Measurements from ENCODE around the gene TECR. TPM values are rescaled to one million over a fixed set of nuclear protein-coding genes. Genes with fewer than 3 reads are reported as not detected.

TECR gene
- total and polyA plus RNA-seq, 2 of the 13 experiments (the other 11 are each of a cell fraction or from before 2014, with no cell fraction given) = 54.9 to 121 TPM

GRCh38 chr19:14517840-14518505 is 11.4 kb upstream of the TECR start, which contains the start of gene DNAJB1 (continued):
- no peak for TF ChIP-seq RERE (CRISPR knock-in tag; IDR thresholded peaks at IDR 0.05; ENCODE audit: low read depth)
- peak; percentile 19; the same call in 1 of the 2 replicates for TF ChIP-seq ZNF7 (CRISPR knock-in tag; IDR thresholded peaks at IDR 0.05)
- TF ChIP-seq ZBTB21 (CRISPR knock-in tag; IDR thresholded peaks at IDR 0.05) = no peak
- TF ChIP-seq GATA4 (IDR thresholded peaks at IDR 0.05; ENCODE audit: borderline replicate concordance, low read depth) = peak; percentile 82
- no peak for TF ChIP-seq ZC3H4 (CRISPR knock-in tag; IDR thresholded peaks at IDR 0.05; ENCODE audit: borderline replicate concordance)
- peak; percentile 24; the same call in 1 of the 2 replicates for TF ChIP-seq HNF4A (CRISPR knock-in tag; IDR thresholded peaks at IDR 0.05)
- TF ChIP-seq PHF21A (CRISPR knock-in tag; IDR thresholded peaks at IDR 0.05) = no peak
- TF ChIP-seq ZNF766 (CRISPR knock-in tag; IDR thresholded peaks at IDR 0.05; ENCODE audit: borderline replicate concordance) = peak; percentile 60; the same call in 1 of the 2 replicates
- TF ChIP-seq TBX3 (IDR thresholded peaks at IDR 0.05; ENCODE audit: borderline replicate concordance) = no peak
- TF ChIP-seq SRSF1 (optimal IDR thresholded peaks at IDR 0.05; ENCODE audit: low read depth, low read length) = peak; percentile 66
- TF ChIP-seq, protein P1, sequence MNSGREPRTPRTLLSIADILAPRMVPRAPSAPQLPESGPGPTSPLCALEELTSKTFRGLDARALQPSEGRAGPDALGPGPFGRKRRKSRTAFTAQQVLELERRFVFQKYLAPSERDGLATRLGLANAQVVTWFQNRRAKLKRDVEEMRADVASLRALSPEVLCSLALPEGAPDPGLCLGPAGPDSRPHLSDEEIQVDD (CRISPR knock-in tag; IDR thresholded peaks at IDR 0.05; ENCODE audit: borderline replicate concordance) = 0 out of 2 replicates have a peak, but pooled peaks have one; percentile 24
- TF ChIP-seq BATF2 (CRISPR knock-in tag; IDR thresholded peaks at IDR 0.05) = no peak
- TF ChIP-seq, protein P2, sequence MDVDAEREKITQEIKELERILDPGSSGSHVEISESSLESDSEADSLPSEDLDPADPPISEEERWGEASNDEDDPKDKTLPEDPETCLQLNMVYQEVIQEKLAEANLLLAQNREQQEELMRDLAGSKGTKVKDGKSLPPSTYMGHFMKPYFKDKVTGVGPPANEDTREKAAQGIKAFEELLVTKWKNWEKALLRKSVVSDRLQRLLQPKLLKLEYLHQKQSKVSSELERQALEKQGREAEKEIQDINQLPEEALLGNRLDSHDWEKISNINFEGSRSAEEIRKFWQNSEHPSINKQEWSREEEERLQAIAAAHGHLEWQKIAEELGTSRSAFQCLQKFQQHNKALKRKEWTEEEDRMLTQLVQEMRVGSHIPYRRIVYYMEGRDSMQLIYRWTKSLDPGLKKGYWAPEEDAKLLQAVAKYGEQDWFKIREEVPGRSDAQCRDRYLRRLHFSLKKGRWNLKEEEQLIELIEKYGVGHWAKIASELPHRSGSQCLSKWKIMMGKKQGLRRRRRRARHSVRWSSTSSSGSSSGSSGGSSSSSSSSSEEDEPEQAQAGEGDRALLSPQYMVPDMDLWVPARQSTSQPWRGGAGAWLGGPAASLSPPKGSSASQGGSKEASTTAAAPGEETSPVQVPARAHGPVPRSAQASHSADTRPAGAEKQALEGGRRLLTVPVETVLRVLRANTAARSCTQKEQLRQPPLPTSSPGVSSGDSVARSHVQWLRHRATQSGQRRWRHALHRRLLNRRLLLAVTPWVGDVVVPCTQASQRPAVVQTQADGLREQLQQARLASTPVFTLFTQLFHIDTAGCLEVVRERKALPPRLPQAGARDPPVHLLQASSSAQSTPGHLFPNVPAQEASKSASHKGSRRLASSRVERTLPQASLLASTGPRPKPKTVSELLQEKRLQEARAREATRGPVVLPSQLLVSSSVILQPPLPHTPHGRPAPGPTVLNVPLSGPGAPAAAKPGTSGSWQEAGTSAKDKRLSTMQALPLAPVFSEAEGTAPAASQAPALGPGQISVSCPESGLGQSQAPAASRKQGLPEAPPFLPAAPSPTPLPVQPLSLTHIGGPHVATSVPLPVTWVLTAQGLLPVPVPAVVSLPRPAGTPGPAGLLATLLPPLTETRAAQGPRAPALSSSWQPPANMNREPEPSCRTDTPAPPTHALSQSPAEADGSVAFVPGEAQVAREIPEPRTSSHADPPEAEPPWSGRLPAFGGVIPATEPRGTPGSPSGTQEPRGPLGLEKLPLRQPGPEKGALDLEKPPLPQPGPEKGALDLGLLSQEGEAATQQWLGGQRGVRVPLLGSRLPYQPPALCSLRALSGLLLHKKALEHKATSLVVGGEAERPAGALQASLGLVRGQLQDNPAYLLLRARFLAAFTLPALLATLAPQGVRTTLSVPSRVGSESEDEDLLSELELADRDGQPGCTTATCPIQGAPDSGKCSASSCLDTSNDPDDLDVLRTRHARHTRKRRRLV (CRISPR knock-in tag; IDR thresholded peaks at IDR 0.05) = no peak
